DND-41 (cell line): ENCODE measurements around the gene ARID3A.
"Not testable (repeated sequence)": the region's sequence is repeated elsewhere in the genome, so short reads cannot be mapped to it uniquely, and the experiment has no call there.

ENCODE experiments used
- CTCF ChIP-seq: IDR thresholded peaks from 2 replicates; pipeline ENCODE4 v1.5.1; 2012; ENCODE audit warnings: borderline replicate concordance, low read length, moderate library complexity, mild to moderate bottlenecking; ENCODE audit not compliant: poor library complexity, severe bottlenecking; ENCODE audit errors: extremely low read depth
- EZH2 ChIP-seq: IDR thresholded peaks from 3 replicates; pipeline ENCODE4 v1.6.1; 2012; ENCODE audit warnings: borderline replicate concordance, low read depth, mild to moderate bottlenecking, moderate library complexity, low read length, inconsistent platforms; ENCODE audit not compliant: severe bottlenecking

DNA sequence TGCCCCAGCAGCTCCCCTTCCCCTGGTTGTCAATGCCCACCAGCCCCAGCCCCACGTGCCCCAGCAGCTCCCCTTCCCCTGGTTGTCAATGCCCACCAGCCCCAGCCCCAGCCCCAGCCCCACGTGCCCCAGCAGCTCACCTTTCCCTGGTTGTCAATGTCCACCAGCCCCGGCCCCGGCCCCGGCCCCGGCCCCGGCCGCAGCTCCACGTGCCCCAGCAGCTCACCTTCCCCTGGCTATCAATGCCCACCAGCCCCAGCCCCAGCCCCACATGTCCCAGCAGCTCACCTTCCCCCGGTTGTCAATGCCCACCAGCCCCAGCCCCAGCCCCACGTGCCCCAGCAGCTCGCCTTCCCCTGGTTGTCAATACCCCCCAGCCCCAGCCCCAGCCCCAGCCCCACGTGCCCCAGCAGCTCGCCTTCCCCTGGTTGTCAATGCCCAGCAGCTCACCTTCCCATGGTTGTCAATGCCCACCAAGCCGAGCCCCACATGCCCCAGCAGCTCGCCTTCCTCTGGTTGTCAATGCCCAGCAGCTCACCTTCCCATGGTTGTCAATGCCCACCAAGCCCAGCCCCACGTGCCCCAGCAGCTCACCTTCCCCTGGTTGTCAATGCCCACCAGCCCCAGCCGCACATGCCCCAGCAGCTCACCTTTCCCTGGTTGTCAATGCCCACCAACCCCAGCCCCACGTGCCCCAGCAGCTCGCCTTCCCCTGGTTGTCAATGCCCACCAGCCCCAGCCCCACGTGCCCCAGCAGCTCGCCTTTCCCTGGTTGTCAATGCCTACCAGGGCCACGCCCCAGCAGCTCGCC, 46.9 kb upstream of the ARID3A start:
- not testable (repeated sequence) for TF ChIP-seq CTCF, EZH2
